Measurements from ENCODE around the gene FPGS.
A peak's percentile ranks its signal among the peaks of the same experiment; 100 is the strongest.
"Not testable (repeated sequence)": the region's sequence is repeated elsewhere in the genome, so short reads cannot be mapped to it uniquely, and the experiment has no call there.

The FPGS gene

GRCh38 chr9:127771570-127772189, 31.0 kb upstream of the FPGS start:
- no peak for DNase-seq (ENCODE audit: low read depth)

DNA sequence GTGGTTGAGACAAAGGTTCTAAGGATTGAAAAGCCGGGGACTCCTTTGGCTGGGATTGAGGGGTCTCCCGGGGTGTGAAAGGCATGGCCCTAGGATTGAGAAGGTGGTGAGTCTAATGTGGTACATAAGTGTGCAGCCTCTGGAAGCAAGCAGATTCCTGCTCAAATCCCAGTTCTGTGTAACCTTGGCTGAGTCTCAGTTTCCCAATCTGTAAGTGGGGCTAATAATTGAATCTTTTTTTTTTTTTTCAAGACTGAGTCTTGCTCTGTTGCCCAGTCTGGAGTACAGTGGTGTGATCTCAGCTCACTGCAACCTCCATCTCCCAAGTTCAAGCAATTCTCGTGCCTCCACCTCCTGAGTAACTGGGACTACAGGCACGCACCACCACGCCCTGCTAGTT, 30.1 kb upstream of the FPGS start:
- no peak for DNase-seq (ENCODE audit: low read depth)

- DNase-seq (ENCODE audit: low read depth), result no peak
Measured at GRCh38 chr9:127773272-127773671, 29.4 kb upstream of the FPGS start.

GRCh38 chr9:127773981-127774380, 28.7 kb upstream of the FPGS start:
- no peak for DNase-seq (ENCODE audit: low read depth)

GRCh38 chr9:127776195-127776923, 26.3 kb upstream of the FPGS start:
- DNase-seq (ENCODE audit: low read depth), result no peak

- no peak for DNase-seq (ENCODE audit: low read depth)
Measured at GRCh38 chr9:127776924-127777289, 25.8 kb upstream of the FPGS start.

DNA sequence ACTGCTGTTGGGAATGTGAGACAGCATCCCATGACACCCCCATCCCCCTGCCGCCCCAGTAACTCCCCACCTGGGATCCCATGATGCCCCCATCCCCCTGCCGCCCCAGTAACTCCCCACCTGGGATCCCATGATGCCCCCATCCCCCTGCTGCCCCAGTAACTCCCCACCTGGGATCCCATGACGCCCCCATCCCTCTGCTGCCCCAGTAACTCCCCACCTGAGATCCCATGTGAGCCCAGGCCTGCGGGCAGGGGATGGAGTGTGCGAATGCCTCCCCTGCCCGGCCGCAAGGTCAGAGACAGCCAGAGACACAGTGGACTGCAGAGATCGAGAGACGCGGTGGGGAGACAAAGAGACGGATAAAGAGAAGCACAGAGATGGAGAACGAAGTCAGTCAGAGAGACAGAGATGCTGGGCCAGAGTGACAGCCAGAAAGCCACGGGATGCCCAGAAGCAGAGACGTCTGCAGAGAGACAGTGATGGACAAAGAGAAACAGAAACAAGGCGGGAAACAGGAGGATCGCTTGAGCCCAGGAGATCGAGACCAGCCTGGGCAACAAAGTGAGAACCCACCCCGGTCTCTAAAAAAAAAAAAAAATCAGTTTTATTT, 25.2 kb upstream of the FPGS start:
- no peak for DNase-seq (ENCODE audit: low read depth)

- DNase-seq (ENCODE audit: low read depth), result no peak
Measured at GRCh38 chr9:127778280-127779135, 24.2 kb upstream of the FPGS start, which contains the start of gene SH2D3C. SH2D3C (minus strand) TSS chr9:127778666; CDS start chr9:127778627, 39 bp downstream.

- no peak for DNase-seq (ENCODE audit: low read depth)
Measured at GRCh38 chr9:127779136-127779981, 23.3 kb upstream of the FPGS start.

- no peak for DNase-seq (ENCODE audit: low read depth)
Measured at GRCh38 chr9:127780126-127780885, 22.4 kb upstream of the FPGS start.

DNA sequence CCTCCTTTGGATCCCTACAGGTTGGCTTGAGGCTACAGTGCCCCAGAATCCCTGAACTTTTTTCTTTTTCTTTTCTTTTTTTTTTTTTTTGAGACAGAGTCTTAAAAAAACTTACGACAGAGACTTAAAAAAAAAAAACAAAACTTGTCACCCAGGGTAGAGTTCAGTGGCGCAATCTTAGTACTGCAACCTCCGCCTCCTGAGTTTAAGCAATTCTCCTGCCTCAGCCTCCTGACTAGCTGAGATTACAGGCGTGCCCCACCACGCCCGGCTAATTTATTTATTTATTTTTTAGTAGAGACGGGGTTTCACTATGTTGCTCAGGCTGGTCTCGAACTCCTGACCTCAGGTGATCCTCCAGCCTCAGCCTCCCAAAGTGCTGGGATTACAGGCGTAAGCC, 21.8 kb upstream of the FPGS start:
- DNase-seq (ENCODE audit: low read depth), result not testable (repeated sequence)

- no peak for DNase-seq (ENCODE audit: low read depth)
Measured at GRCh38 chr9:127781806-127782205, 20.9 kb upstream of the FPGS start.

- DNase-seq (ENCODE audit: low read depth), result no peak
Measured at GRCh38 chr9:127783111-127784008, 19.3 kb upstream of the FPGS start.

GRCh38 chr9:127785023-127785932, 17.4 kb upstream of the FPGS start:
- peak; percentile 81 for DNase-seq (ENCODE audit: low read depth)

- peak; percentile 94 for DNase-seq (ENCODE audit: low read depth)
Measured at GRCh38 chr9:127785933-127786772, 16.5 kb upstream of the FPGS start, which contains the start of gene CDK9. CDK9 (plus strand) TSS chr9:127786034; CDS start chr9:127786149, 115 bp downstream.

DNA sequence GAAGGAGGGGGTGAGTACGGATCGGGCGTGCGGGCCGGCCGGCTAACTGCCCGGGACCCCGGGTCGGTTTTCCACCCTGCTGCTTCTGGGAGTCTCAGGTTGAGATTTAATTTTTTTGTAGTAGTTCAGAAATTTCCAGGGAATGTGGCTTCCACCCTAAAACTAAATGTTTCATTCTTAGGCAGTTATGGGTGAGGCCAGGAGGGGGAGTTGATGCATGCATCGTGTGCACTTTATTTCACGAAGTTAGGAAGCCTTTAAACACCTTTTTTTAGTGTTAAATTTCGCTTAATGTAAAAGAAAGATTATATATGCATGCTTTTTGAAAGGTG, 15.9 kb upstream of the FPGS start:
- DNase-seq (ENCODE audit: low read depth), result no peak

GRCh38 chr9:127788337-127789011, 14.2 kb upstream of the FPGS start:
- no peak for DNase-seq (ENCODE audit: low read depth)
